GM06990 (cell line): ENCODE data around the gene DENND1A.

Experiments
- DNase-seq: peaks from one replicate; pipeline ENCODE4 v3.0.0-alpha.2; 2011; ENCODE audit not compliant: insufficient read length; ENCODE audit errors: extremely low read depth
- H3K27me3 ChIP-seq: replicated peaks from 2 replicates; pipeline ENCODE4 v1.6.0; 2011; ENCODE audit warnings: low read length; ENCODE audit not compliant: control insufficient read depth, insufficient read depth
- H3K36me3 ChIP-seq: 2 replicates; pipeline ENCODE4 v1.5.1; 2011; ENCODE audit warnings: low read length; ENCODE audit not compliant: control insufficient read depth, insufficient read depth
- H3K4me3 ChIP-seq: replicated peaks from 2 replicates; pipeline ENCODE4 v1.5.1; 2011; ENCODE audit warnings: low read depth, mild to moderate bottlenecking, control low read depth, low read length
- CTCF ChIP-seq: IDR thresholded peaks from 2 replicates; pipeline ENCODE4 v1.5.1; 2011; ENCODE audit warnings: low read length, control low read depth, mild to moderate bottlenecking, inconsistent platforms; ENCODE audit not compliant: insufficient read depth, poor library complexity, severe bottlenecking

The DENND1A gene

DNA sequence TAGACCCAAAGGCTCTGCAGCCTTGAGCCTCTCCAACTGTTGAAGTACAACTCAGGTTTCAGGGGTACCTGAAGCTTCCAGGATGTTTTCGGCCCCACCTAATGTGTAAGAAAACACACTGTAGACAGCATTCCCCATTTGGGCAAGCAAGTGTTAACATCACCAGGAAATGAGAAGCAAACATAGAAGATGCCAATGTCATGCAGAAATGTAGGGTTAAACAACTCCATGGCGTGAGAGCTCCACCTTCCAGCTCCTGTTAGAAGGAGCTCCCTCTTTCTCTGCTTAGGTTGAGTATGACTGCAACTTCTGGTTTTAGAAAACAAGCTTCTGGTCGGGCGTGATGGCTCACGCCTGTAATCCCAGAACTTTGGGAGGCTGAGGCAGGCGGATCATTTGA, 31.0 kb upstream of the DENND1A start:
- Histone ChIP-seq H3K27me3 (no peaks in the 10 kb centered on the region), H3K36me3 (no peaks in the 10 kb centered on the region), H3K4me3 (no peak overlapping the region)
- no peak for DNase-seq
- TF ChIP-seq CTCF, result no peak

GRCh38 chr9:123960366-123960765, 30.4 kb upstream of the DENND1A start:
- peak; percentile 71 for TF ChIP-seq CTCF
- Histone ChIP-seq H3K36me3 (no peaks in the 10 kb centered on the region), H3K27me3 (no peaks in the 10 kb centered on the region), H3K4me3 (no peak overlapping the region)
- no peak for DNase-seq

DNA sequence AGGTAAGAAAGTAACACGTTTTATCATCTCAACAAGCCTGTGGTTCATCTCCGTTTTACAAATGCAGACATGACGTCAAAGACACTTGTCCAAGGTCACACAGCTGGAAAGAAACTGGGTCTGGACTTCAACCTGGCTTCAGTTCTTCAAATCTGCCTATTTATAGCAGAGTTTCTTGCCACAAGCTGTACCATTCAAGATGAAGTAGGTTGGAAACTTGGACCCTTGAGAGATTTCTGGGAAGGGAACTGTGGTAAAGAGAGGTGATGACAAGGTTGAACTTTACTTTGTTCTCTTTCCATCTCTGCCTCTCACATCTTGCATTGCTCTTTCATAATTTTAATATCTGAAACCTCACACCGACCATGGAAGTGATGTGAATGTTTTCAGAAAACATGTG, 29.9 kb upstream of the DENND1A start:
- Histone ChIP-seq H3K27me3 (no peaks in the 10 kb centered on the region), H3K4me3 (no peak overlapping the region), H3K36me3 (no peaks in the 10 kb centered on the region)
- TF ChIP-seq CTCF, result no peak
- DNase-seq, result no peak

DNA sequence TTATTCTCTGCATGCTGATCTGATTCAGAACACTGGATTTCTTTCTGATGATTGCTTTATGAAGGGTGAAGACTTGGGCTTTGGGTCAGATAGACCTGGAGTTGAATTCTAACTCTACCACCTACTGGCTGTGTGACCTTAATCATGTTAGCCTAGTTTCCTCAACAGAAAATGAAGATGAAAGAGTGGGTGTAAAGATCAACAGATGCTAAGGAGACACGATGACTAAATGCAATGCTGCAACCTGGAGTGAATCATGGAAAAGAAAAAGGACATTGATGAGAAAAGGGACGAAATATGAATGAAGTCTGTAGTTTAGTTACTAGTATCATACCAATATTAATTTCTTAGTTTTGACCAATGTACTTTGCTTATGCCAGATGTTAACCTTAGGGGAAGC, 27.8 kb upstream of the DENND1A start:
- Histone ChIP-seq H3K4me3 (no peak overlapping the region), H3K27me3 (no peaks in the 10 kb centered on the region), H3K36me3 (no peaks in the 10 kb centered on the region)
- no peak for TF ChIP-seq CTCF
- DNase-seq, result no peak

GRCh38 chr9:123957168-123957721, 27.3 kb upstream of the DENND1A start:
- Histone ChIP-seq H3K4me3 (no peak overlapping the region), H3K36me3 (no peaks in the 10 kb centered on the region), H3K27me3 (no peaks in the 10 kb centered on the region)
- no peak for DNase-seq
- TF ChIP-seq CTCF, result no peak

- DNase-seq, result no peak
- Histone ChIP-seq H3K36me3 (no peaks in the 10 kb centered on the region), H3K4me3 (no peak overlapping the region), H3K27me3 (no peaks in the 10 kb centered on the region; the same call in 1 of the 2 replicates)
- peak; percentile 28 for TF ChIP-seq CTCF
These were observed 25.7 kb upstream of the DENND1A start for GRCh38 chr9:123955637-123956036.
